ENCODE data around the gene ERICH4. TPM values are rescaled to one million over a fixed set of nuclear protein-coding genes. Genes with fewer than 3 reads are reported as not detected.

ERICH4 gene
- total and polyA plus RNA-seq, 2 donors (not counting 3 experiments of a cell fraction or from before 2014, with no cell fraction given) = not detected

GRCh38 chr19:41431426-41432386 lies 11.2 kb upstream of the ERICH4 start:
- TSS peak; percentile 43 for BruUV-seq (replicated peaks)
- no peak overlapping the region for H3K4me2 ChIP-seq (ENCODE audit: insufficient read depth, low read length)
- DNase-seq (ENCODE audit: low read depth, low spot score) (peak; percentile 51), FAIRE-seq (peak; percentile 78)
- no peak overlapping the region for H3K4me3 ChIP-seq (replicated peaks in 1 of 3; ENCODE audit: insufficient read depth in 1 of 3, low read depth in 1 of 3, low read length in 3 of 3)
- peaks cover 20% of the 10 kb centered on the region for H3K4me1 ChIP-seq (ENCODE audit: control insufficient read depth, extremely low read depth, insufficient read depth, low read length)
- no peaks in the 10 kb centered on the region for H3K9me1 ChIP-seq (replicated peaks; ENCODE audit: control insufficient read depth, extremely low read depth, insufficient read depth, low read length)
- POLR2A ChIA-PET = interaction anchor here (0.7 kb wide), 1 partner anchor 33 kb away, joined by 3 read pairs; no protein-coding TSS in a partner anchor
- H3K27ac ChIP-seq (ENCODE audit: insufficient read depth, low read depth, low read length) = no peak overlapping the region
- no peaks in the 10 kb centered on the region for H4K20me1 ChIP-seq (replicated peaks; ENCODE audit: control insufficient read depth, extremely low read depth, insufficient read depth, low read length)
- intact Hi-C loops (cut with micrococcal nuclease) (loop anchor here (1.0 to 5.0 kb wide), 2 partner anchors 110 to 124 kb away; no protein-coding TSS in a partner anchor), dilution Hi-C loops (cut with MboI; ENCODE audit: extremely low pct_ligation_motif_present, low sequenced_read_pairs) (no loop called here)
- H3K9me3 ChIP-seq (replicated peaks; ENCODE audit: control insufficient read depth, insufficient read depth, low read length) = no peaks in the 10 kb centered on the region
- peaks cover 0 to 12% of the 10 kb centered on the region in 2 experiments for H3K36me3 ChIP-seq (ENCODE audit: control insufficient read depth in 2 of 2, extremely low read depth in 1 of 2, insufficient read depth in 2 of 2, low read length in 2 of 2)
- H2AFZ ChIP-seq (ENCODE audit: low read depth, low read length) = no peak overlapping the region
- H3K9ac ChIP-seq (replicated peaks; ENCODE audit: extremely low read depth, insufficient read depth, low read length) = no peak overlapping the region
- TF ChIP-seq MAX (IDR thresholded peaks at IDR 0.05; ENCODE audit: insufficient read depth, insufficient read length) = no peak
- no peak for TF ChIP-seq GATA2 (IDR thresholded peaks at IDR 0.05; ENCODE audit: insufficient read depth, insufficient read length, low read depth, low read length)
- peak; percentile 39 to 61 for TF ChIP-seq CTCF (IDR thresholded peaks at IDR 0.05; ENCODE audit: extremely low read depth in 1 of 2, insufficient read depth in 1 of 2, low read depth in 1 of 2, low read length in 2 of 2)
- no peak for TF ChIP-seq POLR2AphosphoS5 (IDR thresholded peaks at IDR 0.05; ENCODE audit: insufficient read depth, low read depth, low read length)
- no peak for TF ChIP-seq MYC (IDR thresholded peaks at IDR 0.05; ENCODE audit: low read depth, low read length)
- no peak for TF ChIP-seq POLR2A (IDR thresholded peaks at IDR 0.05; ENCODE audit: low read depth, low read length)
- TF ChIP-seq FOS (IDR thresholded peaks at IDR 0.05; ENCODE audit: borderline replicate concordance, insufficient read depth, low read length) = no peak
- no peaks in the 10 kb centered on the region for H3K27me3 ChIP-seq (ENCODE audit: control insufficient read depth in 2 of 2, insufficient read depth in 2 of 2, low read length in 2 of 2)
- H3K79me2 ChIP-seq (ENCODE audit: control insufficient read depth, insufficient read depth, low read length) = no peaks in the 10 kb centered on the region
- CTCF ChIA-PET = interaction anchor here (0.6 to 2.3 kb wide), 26 partner anchors 8 to 227 kb away, joined by 3 to 22 read pairs (median 4); partner anchors contain the start of genes CCDC97, DMAC2 and TGFB1
